Measurements from ENCODE around the gene TBC1D17. TPM values are rescaled to one million over a fixed set of nuclear protein-coding genes. Genes with fewer than 3 reads are reported as not detected.

TBC1D17 gene
- total RNA-seq, 6 experiments from 2014 or later: 42.8 to 53.3 (median 46.8) TPM

DNA sequence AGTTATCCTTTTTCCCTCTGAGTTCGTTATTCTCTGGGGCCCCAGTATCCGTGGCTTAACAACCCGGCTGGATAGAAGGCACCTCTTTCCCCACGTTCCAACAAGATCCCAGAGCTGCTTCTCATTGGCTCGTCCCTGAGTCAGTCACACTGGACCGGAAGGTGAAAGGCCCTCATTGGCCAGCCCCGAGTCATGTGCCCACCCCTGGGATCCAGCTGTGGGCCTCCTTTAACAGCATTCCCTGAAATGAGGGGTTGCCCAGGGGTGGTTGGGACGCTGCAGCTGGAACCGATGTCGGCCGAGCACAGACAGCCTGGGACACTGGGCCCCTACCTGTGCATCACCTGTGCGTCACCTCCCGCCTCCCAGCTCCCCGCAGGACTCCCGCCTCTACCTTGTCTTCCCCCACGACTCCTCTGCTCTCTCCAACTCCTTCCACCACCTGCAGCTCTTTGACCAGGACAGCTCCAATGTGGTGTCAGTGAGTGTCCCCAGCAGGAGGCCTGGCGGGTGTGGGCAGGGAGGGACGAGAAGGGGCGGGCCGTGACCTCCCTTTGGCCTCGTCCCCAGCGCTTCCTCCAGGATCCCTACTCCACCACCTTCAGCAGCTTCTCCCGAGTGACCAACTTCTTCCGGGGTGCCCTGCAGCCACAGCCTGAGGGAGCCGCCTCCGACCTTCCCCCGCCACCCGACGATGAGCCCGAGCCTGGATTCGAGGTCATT is 4.3 kb downstream of the TBC1D17 start:
- H3K4me1 Mint-ChIP-seq (ENCODE audit: low read depth): peaks cover 12% of the 10 kb centered on the region
- no peaks in the 10 kb centered on the region; the same call in 1 of the 2 replicates for H3K27me3 Mint-ChIP-seq (ENCODE audit: insufficient read depth)
- TF ChIP-seq, protein P1, sequence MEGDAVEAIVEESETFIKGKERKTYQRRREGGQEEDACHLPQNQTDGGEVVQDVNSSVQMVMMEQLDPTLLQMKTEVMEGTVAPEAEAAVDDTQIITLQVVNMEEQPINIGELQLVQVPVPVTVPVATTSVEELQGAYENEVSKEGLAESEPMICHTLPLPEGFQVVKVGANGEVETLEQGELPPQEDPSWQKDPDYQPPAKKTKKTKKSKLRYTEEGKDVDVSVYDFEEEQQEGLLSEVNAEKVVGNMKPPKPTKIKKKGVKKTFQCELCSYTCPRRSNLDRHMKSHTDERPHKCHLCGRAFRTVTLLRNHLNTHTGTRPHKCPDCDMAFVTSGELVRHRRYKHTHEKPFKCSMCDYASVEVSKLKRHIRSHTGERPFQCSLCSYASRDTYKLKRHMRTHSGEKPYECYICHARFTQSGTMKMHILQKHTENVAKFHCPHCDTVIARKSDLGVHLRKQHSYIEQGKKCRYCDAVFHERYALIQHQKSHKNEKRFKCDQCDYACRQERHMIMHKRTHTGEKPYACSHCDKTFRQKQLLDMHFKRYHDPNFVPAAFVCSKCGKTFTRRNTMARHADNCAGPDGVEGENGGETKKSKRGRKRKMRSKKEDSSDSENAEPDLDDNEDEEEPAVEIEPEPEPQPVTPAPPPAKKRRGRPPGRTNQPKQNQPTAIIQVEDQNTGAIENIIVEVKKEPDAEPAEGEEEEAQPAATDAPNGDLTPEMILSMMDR (IDR thresholded peaks at IDR 0.05): no peak
- H3K4me3 Mint-ChIP-seq: no peak overlapping the region
- H3K27ac Mint-ChIP-seq: no peak overlapping the region
- peaks cover 19% of the 10 kb centered on the region for H3K36me3 Mint-ChIP-seq (ENCODE audit: low read depth)
- H3K9me3 Mint-ChIP-seq: no peaks in the 10 kb centered on the region
- no peak for DNase-seq

DNA sequence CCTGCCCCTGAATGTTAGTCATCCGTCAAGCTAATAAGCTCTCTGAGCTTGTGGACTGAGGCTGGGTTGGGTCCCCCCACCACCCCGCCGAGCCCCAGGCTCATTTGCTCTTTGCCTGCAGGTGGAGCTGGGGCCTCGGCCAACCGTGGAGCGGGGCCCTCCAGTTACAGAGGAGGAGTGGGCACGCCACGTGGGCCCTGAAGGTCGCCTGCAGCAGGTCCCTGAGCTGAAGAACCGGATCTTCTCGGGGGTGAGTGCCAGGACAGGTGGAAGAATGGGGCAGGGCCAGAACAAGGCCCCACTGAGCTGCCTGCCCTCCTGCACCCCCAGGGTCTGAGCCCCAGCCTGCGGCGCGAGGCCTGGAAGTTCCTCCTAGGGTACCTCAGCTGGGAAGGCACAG is 5.1 kb downstream of the TBC1D17 start:
- no peaks in the 10 kb centered on the region; the same call in 1 of the 2 replicates for H3K27me3 Mint-ChIP-seq (ENCODE audit: insufficient read depth)
- peaks cover 12% of the 10 kb centered on the region for H3K4me1 Mint-ChIP-seq (ENCODE audit: low read depth)
- H3K9me3 Mint-ChIP-seq: no peaks in the 10 kb centered on the region
- DNase-seq: no peak
- H3K4me3 Mint-ChIP-seq: no peak overlapping the region
- TF ChIP-seq, protein P1 (IDR thresholded peaks at IDR 0.05): no peak
- no peak overlapping the region for H3K27ac Mint-ChIP-seq
- peaks cover 19% of the 10 kb centered on the region for H3K36me3 Mint-ChIP-seq (ENCODE audit: low read depth)

DNA sequence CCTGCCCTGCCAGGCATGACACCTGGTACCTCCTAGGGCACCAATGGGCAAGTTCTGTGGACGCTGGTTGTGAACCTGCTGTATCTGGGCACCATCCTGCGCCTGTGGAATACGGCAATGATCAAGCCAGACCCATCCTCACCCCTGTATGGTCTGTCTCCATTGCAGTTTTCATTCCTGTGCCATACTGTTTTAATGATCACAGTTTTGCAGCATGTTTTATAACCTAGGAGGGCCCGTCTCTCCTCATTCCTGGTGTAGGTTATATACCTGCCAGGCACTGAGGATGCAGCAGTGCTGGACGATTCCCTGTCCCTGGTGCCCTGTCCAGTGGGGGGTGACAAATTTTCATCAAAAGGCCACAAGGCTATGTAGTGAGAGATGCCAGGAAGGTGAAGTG is 5.6 kb downstream of the TBC1D17 start:
- TF ChIP-seq, protein P1 (IDR thresholded peaks at IDR 0.05): no peak
- Mint-ChIP-seq H3K4me1 (ENCODE audit: low read depth) (peaks cover 12% of the 10 kb centered on the region), H3K9me3 (no peaks in the 10 kb centered on the region), H3K27me3 (ENCODE audit: insufficient read depth) (no peaks in the 10 kb centered on the region; the same call in 1 of the 2 replicates), H3K27ac (no peak overlapping the region), H3K4me3 (no peak overlapping the region), H3K36me3 (ENCODE audit: low read depth) (peaks cover 19% of the 10 kb centered on the region)
- no peak for DNase-seq

DNA sequence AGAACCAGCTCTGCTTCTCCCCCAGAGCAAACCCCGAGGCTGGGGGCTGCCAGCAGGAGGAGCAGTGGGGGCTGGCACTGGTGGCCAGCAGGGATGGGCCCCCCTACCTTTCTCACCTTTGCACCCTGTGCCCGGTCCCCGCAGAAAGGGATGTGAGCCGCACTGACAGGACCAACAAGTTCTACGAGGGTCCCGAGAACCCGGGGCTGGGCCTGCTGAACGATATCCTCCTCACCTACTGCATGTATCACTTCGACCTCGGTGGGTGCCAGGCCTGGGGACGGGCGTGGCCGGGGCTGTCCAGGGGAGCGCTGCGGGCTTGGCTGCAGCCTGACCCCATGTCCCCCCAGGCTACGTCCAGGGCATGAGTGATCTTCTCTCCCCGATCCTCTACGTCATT is 6.6 kb downstream of the TBC1D17 start:
- no peak overlapping the region for H3K4me3 Mint-ChIP-seq
- H3K27ac Mint-ChIP-seq: no peak overlapping the region
- TF ChIP-seq, protein P1 (IDR thresholded peaks at IDR 0.05): no peak
- peaks cover 19% of the 10 kb centered on the region for H3K36me3 Mint-ChIP-seq (ENCODE audit: low read depth)
- H3K4me1 Mint-ChIP-seq (ENCODE audit: low read depth): peaks cover 2% of the 10 kb centered on the region
- no peak for DNase-seq
- no peaks in the 10 kb centered on the region for H3K9me3 Mint-ChIP-seq
- peaks cover 2% of the 10 kb centered on the region; the same call in 1 of the 2 replicates for H3K27me3 Mint-ChIP-seq (ENCODE audit: insufficient read depth)

DNA sequence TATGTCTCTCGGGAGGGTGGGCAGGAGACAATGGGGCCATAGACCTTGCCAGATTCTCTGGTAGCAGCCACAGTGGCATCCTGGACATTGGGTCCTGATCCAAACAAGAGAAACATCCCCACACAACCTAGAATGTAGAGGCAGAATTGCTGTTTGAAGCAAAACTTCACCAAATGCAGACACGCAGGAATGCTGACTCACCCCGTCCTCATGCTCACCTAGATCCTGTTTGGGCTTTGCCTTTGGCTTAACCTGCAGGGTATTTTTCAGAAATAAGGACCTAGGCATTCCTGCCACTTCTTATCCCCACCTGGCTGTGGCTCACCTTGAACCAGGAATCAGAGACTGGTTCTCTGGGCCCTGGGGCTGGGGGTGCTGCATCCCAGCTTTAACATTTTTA is 7.3 kb downstream of the TBC1D17 start:
- Mint-ChIP-seq H3K4me3 (no peak overlapping the region), H3K36me3 (ENCODE audit: low read depth) (peaks cover 19% of the 10 kb centered on the region)

More for the DNA sequence above, 7.3 kb downstream of the TBC1D17 start:
- no peaks in the 10 kb centered on the region for H3K4me1 Mint-ChIP-seq (ENCODE audit: low read depth)
- no peaks in the 10 kb centered on the region for H3K9me3 Mint-ChIP-seq
- H3K27me3 Mint-ChIP-seq (ENCODE audit: insufficient read depth): peaks cover 2% of the 10 kb centered on the region; the same call in 1 of the 2 replicates
- DNase-seq: no peak
- H3K27ac Mint-ChIP-seq: no peak overlapping the region
- TF ChIP-seq, protein P1 (IDR thresholded peaks at IDR 0.05): no peak

Data from HFFc6 (cell line).